Forelimb muscle (tissue), 1 donor: ENCODE data around the gene SEPTIN2. TPM values are rescaled to one million over a fixed set of nuclear protein-coding genes. Genes with fewer than 3 reads are reported as not detected.
"Not testable (repeated sequence)": the region's sequence is repeated elsewhere in the genome, so short reads cannot be mapped to it uniquely, and the experiment has no call there.

ENCODE experiments used
- DNase-seq: peaks from one replicate; pipeline ENCODE4 v3.0.0-alpha.2; 2013; ENCODE audit warnings: low read depth
- polyA plus RNA-seq: library from polyadenylated mRNA; unstranded; fragments of 120-200 nt; gene quantifications from one replicate; pipeline ENCODE4 v1.2.1, GENCODE V29; 2013; ENCODE audit not compliant: insufficient read length

The SEPTIN2 gene
- polyA plus RNA-seq, 1 donor = 275 TPM

DNA sequence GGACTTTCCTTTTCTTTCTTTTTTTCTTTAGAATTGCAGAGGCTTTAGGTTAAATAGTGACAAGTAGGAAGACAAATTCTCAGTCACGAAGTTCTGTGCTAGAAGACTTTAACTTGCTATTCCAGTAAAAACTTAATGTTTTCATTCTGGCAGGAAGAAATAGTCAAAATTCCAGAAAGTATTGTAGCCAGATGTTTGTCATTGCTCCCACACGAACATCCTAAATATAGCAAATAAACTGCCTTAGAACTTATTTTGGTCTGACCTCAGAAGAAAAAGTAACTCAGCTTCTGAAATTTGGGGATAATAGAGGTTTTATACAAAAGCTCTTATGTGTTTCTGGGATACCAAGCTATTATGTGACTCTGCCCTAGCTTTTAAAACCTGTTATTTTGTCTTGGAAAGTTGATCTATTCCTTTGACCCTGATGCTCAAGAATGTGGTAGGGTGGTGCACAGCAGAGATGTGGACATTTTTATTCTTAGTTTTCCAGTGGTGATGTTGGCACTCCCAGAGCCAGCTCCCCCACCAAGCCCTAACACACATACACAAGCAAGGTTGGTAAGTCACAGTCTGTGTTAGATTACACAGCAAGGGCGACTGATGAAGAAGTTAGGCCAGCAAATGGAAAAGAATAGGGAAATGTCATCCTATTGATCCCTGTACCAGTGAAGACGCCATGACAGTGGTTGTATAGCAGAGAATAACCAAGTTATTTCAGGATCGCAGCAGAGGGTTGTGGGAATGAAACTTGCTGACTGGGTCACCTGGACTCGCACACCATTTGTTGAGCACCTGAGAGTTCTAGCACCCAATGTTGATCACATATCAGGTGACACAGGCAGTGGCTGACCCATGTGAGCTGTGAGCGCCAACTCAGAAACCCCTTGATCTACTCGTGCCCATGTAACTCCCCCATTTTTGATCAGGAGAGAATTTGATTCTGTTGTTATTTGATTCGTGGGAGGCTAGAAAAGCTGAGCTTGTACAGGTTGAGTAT lies 64.1 kb downstream of the SEPTIN2 start:
- peak; percentile 76 for DNase-seq

DNA sequence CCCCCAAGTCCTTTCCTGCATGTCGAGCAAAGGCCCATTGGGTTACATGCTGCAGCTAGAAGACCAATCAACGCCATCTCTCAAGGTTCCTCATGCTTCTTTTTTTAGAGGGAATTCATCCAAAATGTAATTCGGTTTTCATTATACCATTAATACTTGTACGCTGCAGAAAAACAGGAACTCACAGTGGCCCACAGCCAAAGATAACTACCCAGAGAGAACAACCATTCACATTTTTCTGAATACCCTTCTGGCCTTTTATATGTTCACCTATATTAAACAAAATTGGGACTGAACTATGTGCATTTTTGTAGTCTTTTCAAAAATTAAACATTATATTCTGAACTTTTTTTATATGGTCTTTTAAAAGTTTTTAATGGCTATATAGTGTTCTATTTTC lies 66.1 kb downstream of the SEPTIN2 start:
- DNase-seq = no peak

DNA sequence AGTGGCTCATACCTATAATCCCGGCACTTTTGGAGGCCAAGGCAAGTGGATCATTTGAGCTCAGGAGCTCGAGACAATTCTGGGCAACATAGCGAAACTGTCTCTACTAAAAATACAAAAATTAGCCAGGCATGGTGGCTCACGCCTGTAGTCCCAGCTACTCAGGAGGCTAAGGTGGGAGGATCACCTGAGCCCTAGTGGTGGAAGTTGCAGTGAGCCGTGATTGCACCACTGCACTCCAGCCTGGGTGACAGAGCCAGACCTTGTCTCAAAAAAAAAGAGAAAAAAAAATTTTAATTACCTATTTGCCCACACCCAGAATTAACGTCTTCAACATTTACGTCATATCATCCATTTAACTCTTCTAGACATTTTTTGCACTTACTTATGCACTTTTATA lies 69.7 kb downstream of the SEPTIN2 start:
- not testable (repeated sequence) for DNase-seq

DNA sequence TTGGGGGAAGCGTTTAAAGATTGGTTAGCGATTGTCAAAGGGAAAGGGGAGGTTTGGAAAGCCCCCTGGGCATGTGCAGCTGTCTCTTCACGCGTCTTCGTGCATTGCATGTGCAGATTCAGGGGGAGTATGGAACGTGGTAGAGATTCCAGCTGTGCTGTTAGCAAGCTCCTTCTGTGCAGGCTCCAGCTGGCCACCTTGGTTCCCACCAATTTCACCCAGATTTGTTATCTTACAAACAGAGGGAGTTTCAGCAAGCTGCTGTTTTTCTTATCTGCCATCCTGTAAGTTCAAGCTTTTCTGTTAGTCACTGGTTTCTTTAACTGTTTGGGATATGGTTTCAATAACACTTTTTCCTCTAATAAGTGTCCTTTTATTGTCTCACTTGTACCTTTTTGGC lies 70.8 kb downstream of the SEPTIN2 start:
- no peak for DNase-seq

DNA sequence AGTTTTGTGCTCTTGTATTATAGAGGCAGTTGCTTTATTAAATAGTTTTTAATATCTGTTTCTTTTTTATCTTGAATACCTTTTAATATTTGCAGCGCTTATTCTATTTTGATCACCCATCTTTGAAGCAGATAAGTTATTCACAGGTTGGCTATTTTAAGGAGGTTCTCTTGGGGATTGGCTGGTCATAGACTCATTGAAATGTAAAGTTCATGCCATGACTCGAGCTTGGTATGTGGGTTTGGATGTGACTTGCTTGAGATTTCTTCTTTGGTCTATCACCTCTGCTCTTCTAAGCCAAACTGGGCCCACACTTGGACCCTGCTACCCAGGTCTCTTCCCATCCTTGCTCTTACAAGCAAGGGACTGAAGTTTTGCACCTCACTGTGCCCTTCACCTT lies 74.0 kb downstream of the SEPTIN2 start:
- no peak for DNase-seq

DNA sequence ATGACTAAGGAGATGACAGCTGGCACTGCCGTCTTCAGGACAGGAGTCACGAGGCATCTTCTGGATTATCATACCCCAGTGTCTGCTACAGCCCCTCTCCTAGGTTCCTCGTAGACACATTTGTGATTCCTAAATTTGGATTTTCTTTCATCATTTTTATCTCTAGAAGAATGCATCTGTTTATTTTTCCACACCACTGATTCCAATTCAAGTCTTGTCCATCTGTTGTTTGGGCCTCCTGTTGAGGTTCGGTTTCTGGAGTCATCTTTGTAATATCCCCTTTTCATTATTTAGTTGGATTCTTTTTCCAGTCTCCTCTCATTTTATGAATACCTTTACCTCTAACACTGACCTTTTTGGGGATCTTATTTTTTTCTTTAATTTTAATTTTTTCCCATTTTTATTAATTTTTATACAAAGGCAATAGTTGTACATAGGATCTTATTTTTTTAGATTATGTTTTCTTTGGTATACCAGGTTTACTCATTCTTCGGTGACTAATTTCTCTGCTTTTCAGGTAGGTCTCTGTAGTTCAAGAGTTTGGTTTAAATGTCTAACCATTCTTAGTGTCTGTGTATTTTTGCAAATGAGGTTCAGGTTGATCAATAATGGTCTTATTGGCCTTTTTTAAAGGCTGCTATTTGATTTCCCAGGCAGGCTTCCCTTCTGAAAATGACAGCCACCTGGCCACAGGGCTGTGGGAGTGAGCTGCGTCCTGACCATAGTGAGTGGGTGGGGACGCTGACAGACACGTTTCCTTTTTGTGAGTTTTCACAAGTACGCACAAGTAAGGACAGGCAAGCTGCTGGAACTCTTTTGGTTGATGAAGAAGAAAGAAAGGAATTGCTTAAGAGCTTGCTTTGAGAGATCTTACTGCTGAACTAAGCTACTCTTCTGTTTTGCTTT lies 74.8 kb downstream of the SEPTIN2 start:
- no peak for DNase-seq

DNA sequence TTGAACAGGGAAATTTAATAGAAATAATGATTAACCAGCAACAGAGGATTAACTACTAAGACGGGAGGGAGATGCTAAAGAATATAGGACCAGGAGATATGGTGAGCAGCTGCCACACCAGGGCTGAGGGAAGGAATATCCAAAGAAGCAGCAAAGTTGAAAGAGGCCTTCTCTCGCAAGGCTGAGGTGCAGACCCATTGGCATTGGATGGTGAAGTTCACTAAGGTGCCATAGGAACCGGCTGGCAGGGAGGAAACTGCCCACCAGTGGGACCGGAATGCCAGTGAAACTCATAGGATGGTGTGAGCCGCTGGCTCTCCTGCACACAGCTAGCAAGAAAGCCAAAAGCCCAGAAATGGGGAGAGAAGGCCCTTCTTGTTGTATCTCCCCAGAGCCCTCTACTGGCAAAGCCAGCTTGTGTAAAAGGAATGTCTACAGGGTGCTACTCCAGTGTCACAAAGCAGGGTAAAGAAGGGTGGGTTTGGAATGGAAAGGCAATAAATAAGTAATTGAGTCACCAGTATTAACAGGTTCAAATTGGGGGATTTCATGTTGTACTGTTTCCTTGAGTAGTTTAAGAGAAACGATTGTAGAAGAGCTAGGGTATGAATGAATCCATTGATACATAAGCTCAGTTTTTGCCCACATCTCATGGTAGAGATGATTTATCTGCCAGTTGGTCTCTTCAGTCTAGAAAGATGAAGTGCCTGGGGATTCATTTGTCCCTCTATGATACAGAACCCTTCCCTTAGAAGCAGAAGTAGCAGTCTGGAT lies 76.4 kb downstream of the SEPTIN2 start:
- no peak for DNase-seq

DNA sequence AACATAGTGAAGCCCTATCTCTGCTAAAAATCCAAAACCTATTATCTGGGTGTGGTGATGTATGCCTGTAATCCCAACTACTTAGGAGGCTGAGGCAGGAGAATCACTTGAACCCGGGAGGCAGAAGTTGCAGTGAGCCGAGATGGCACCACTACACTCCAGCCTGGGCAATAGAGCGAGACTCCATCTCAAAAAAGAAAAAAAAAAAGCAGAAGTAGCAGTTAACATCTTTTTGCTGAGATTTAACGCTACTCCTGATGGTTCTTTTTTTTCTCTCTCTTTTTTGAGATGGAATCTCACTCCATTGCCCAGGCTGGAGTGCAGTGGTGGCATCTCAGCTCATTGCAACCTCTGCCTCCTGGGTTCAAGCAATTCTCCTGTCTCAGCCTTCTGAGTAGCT lies 77.0 kb downstream of the SEPTIN2 start:
- not testable (repeated sequence) for DNase-seq

DNA sequence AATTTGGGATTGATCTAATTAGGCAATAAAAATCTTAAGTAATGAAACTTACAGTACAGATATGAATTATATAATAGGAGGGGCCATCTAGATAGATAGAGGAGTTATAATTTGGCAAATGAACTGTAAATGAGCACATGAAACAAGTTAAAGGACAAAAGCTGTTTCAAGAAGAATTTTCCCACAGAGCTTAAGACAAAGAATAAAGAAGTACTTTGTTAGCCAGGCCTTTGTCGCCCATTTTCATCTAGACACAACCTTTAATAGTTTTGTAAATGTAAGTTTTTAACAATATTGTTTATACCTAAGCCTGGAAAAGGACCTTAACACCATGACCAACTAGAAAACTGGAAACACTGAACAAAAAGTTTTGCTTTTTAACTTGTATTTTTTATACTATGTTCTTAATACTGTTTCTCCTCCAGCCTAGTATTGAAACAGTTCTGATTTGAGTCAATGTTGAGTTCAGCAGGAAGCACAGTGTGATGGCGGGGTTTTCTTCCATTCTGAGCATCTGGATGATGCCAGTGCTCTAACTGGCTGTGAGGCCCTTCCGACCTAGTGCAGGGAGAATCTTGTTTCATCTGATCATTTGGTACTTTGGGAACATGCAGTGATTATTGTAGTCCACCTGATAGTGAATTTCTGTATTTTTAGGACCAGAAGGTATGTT lies 77.9 kb downstream of the SEPTIN2 start:
- no peak for DNase-seq

DNA sequence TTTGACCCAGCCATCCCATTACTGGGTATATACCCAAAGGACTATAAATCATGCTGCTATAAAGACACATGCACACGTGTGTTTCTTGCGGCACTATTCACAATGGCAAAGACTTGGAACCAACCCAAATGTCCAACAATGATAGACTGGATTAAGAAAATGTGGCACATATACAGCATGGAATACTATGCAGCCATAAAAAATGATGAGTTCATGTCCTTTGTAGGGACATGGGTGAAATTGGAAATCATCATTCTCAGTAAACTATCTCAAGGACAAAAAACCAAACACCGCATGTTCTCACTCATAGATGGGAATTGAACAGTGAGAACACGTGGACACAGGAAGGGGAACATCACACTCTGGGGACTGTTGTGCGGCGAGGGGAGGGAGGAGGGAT lies 81.1 kb downstream of the SEPTIN2 start:
- DNase-seq = not testable (repeated sequence)

DNA sequence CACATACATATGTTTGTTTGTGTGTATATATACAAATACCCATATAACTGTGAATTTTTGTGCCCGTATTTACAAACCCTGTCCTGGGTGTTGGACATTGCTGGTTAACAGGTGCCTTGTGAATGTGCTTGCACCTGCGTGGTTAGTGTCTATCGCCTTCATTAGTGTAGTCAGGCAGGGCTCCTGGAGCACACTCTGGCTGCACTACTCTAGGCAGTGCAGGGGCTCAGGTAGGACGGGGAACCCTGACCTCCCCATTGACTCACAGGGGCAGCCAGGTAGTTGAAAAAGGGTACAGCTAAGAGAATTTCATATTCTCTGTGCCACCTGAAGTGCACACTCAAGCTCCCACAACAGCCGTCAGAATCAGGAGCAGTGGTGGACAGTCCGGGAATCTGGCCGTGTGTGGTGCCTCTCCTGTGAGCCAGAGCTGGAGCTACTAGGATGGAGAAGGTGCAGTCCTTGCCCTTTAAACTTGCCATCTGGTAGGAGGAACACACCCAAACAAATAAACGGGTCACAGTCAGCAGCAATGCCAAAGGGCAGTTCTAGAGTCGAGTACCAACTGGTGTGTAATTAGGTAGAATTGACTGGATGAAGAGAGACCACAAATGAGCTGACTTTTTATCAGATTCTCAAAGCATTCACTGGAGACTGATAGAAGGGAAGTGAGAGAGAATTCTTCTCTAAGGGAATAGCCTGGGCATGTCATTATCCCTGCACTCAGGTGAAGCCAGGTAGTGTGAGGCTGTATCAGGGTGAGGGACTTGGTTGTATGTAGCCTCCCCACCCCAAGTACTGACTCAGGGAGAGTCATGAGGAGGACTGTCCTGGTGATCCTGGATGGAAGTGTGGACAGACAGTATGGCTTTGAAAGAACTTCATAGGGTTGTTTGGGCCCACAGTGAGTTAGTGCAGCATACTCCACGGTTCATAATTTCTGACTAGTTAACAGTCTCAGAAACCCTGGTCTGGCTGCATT lies 84.5 kb downstream of the SEPTIN2 start:
- DNase-seq = no peak

Other genes starting within 250 kb of the SEPTIN2 start
- gene MTERF4, start 213.6 kb upstream of the SEPTIN2 start, polyA plus RNA-seq = 38.3 TPM
- 5.0 TPM for gene PASK, start 166.5 kb upstream of the SEPTIN2 start, polyA plus RNA-seq
- gene PPP1R7, start 165.5 kb upstream of the SEPTIN2 start, polyA plus RNA-seq = 71.0 TPM
- gene ANO7, start 127.2 kb upstream of the SEPTIN2 start, polyA plus RNA-seq = 0.83 TPM
- 339 TPM for gene HDLBP, start 253 bp upstream of the SEPTIN2 start, polyA plus RNA-seq
- 30.5 TPM for gene FARP2, start 40.4 kb downstream of the SEPTIN2 start, polyA plus RNA-seq
- gene STK25, start 192.7 kb downstream of the SEPTIN2 start, polyA plus RNA-seq = 289 TPM
- 63.4 TPM for gene BOK, start 242.8 kb downstream of the SEPTIN2 start, polyA plus RNA-seq